Left renal pelvis (tissue), 4 donors: Measurements from ENCODE around the gene CEMP1. TPM values are rescaled to one million over a fixed set of nuclear protein-coding genes. Genes with fewer than 3 reads are reported as not detected.
"Not testable (repeated sequence)": the region's sequence is repeated elsewhere in the genome, so short reads cannot be mapped to it uniquely, and the experiment has no call there.

Experiments
- DNase-seq, 4 donors: peaks; one replicate each; pipeline ENCODE4 v3.0.0-alpha.2; 2013; ENCODE audit warnings: low read depth in 4 of 4, low spot score in 3 of 4
- polyA plus RNA-seq, 4 donors: library from polyadenylated mRNA; unstranded; fragments of 120-200 nt; gene quantifications; one replicate each; pipeline ENCODE4 v1.2.1, GENCODE V29; 2013; ENCODE audit not compliant: insufficient read length in 4 of 4

The CEMP1 gene
- 1 to 10 TPM; 1.9 to 7.1 (median 3.5) TPM for polyA plus RNA-seq

- DNase-seq: no peak
Measured at GRCh38 chr16:2531371-2531695, at the start of gene CEMP1. TSS of gene CEMP1 (minus strand) at chr16:2531408. CDS start at chr16:2531073, 335 bp downstream.

- not testable (repeated sequence) for DNase-seq
Measured at GRCh38 chr16:2580818-2581217, 49.6 kb upstream of the CEMP1 start.

DNA sequence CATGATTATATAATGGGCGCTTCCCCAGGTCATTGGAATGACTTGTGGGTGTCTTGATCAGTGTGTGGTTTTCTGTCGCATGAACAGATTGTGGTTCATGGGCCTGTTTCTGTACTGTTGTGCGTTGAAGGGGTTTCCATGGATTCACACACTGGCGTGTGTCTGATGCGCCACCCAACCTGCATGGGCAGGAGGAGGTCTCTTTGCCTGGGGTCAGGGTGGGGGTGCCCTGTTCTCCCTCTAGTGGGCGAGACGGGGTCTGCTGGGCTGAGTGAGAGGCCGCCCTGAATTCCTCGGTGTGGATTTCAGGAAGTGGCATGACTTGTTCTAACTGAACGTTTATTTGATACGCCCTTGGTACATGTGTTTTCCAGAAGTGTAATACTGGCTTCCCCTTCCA is 48.9 kb upstream of the CEMP1 start:
- not testable (repeated sequence) for DNase-seq

GRCh38 chr16:2578905-2579304 is 47.7 kb upstream of the CEMP1 start:
- not testable (repeated sequence) for DNase-seq

- not testable (repeated sequence) for DNase-seq
Measured at GRCh38 chr16:2577044-2577443, 45.8 kb upstream of the CEMP1 start.

DNA sequence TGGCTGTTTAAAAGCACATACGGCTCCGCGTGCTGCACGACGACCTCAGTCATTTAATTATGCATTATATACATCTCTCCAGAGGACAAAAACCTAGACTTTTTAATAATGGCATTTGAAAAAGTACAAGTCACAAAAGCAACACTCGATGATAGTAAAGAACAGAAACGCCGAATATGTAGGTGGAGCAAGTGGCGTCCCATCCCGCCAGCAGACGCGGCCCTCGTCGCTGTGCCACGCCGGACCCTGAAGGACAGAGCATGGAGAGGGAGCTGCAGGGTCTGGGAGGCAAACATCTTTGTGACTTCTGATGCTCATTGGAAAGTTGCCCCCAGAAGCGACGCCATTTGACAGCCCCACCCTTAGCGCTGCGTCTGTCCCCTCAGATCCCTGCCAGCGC is 44.6 kb upstream of the CEMP1 start:
- DNase-seq: not testable (repeated sequence)

- not testable (repeated sequence) for DNase-seq
Measured at GRCh38 chr16:2572704-2573103, 41.5 kb upstream of the CEMP1 start.

- not testable (repeated sequence) for DNase-seq
Measured at GRCh38 chr16:2568573-2568972, 37.4 kb upstream of the CEMP1 start.

- not testable (repeated sequence) for DNase-seq
Measured at GRCh38 chr16:2567506-2567905, 36.3 kb upstream of the CEMP1 start.

DNA sequence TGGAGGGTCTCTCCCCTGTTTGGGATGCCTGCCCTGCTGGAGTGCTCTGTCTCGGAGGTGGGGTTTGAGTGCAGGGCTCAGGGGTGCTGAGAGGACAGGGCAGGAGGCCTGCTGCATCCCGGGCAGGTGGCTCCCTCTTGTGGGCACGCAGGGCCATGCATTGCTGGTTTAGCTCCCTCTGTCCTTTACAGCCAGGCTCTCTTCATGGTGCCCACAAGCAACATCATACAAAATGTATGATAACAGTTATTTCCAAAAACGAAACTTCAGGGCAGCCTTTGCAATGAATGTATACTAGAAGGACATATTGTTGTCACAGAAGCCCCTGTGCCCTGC is 29.6 kb upstream of the CEMP1 start:
- not testable (repeated sequence) for DNase-seq

GRCh38 chr16:2560131-2560797 is 29.1 kb upstream of the CEMP1 start:
- DNase-seq: not testable (repeated sequence)

- not testable (repeated sequence) for DNase-seq
Measured at GRCh38 chr16:2557150-2557549, 25.9 kb upstream of the CEMP1 start.

GRCh38 chr16:2554709-2555425 is 23.7 kb upstream of the CEMP1 start:
- DNase-seq: not testable (repeated sequence)

DNA sequence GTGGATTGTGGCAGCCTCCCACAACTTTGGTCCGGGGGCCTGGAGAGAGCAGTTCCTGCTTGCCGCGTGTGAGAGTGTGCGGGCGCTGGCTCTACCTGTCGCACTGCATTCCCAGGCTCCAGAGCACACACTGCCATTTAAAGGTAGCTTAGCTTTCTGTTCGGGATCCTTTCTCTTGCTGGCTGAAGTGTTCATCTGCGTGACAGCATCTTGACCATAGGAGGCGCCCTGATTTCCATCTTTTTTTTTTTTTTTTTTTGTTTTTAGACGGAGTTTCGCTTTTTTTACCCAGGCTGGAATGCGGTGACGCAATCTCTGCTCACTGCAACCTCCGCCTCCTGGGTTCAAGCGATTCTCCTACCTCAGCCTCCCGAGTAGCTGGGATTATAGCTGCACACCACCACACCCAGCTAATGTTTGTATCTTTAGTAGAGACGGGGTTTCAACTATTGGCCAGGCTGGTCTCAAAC is 20.2 kb upstream of the CEMP1 start:
- not testable (repeated sequence) for DNase-seq

GRCh38 chr16:2550283-2550878 is 19.2 kb upstream of the CEMP1 start:
- DNase-seq: not testable (repeated sequence)

DNA sequence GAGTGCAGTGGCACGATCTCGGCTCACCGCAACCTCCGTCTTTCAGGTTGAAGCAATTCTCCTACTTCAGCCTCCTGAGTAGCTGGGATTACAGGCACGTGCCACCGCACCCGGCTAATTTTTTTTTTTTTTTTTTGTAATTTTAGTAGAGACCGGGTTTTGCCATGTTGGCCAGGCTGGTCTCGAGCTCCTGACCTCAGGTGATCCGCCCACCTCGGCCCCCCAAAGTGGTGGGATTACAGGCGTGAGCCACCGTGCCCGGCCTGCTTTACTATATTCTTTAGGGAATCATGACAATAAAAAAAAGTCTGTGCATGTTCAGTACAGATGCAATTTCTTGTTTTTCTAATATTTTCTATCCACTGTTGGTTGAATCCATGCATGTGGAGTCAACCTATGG is 12.6 kb upstream of the CEMP1 start:
- DNase-seq: not testable (repeated sequence)

DNA sequence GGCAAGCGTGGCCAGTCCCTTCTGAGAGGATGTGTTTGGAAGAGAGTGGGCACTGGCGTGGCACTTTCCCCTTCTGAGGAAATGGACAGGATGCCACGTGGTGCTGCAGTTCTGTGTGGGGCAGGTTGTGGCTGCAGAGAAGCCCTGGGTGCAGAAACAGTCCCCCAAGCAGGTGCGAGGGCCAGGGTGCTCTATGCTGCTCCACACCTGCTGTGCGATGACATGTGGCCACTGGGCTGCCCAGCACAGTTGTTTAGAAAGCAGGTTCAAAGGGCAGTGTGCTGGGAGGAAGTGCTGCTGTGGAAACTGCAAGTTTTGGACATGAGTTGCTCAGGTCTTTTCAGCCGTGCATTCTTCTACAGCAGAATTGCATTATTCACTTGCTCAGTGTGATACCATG is 10.2 kb upstream of the CEMP1 start:
- DNase-seq: not testable (repeated sequence)

- DNase-seq: not testable (repeated sequence)
Measured at GRCh38 chr16:2540912-2541311, 9.7 kb upstream of the CEMP1 start.

GRCh38 chr16:2539845-2540458 is 8.7 kb upstream of the CEMP1 start:
- not testable (repeated sequence) for DNase-seq

DNA sequence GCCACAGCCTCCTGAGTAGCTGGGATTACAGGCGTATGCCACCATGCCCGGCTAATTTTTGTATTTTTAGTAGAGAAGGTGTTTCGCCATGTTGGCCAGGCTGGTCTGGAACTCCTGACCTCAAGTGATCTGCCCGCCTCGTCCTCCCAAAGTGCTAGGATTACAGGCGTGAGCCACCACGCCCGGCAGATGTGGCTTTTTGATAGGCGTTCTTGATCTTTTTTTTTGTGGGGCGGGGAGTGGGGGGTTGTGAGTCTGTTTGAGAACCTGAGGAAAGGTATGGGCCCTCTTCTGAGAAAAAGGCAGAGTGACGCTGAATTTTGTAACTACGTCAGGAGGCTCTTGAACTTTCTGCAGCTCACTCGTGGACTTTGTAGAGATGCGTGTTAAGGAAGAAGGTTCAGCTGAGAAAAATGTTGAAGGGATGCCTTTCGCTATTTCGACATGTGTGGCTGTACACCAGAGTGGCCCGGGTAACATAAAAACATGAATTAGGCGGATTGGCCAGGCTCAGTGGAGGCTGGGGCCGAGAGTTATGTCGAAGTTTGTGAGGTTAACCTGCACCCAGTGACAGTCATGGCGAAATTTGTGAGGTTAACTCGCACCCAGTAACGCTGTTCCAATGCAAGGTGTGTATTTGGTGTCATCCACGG is 8.1 kb upstream of the CEMP1 start:
- not testable (repeated sequence) for DNase-seq
